ENCODE results near the gene ABLIM2.

The ABLIM2 gene

DNA sequence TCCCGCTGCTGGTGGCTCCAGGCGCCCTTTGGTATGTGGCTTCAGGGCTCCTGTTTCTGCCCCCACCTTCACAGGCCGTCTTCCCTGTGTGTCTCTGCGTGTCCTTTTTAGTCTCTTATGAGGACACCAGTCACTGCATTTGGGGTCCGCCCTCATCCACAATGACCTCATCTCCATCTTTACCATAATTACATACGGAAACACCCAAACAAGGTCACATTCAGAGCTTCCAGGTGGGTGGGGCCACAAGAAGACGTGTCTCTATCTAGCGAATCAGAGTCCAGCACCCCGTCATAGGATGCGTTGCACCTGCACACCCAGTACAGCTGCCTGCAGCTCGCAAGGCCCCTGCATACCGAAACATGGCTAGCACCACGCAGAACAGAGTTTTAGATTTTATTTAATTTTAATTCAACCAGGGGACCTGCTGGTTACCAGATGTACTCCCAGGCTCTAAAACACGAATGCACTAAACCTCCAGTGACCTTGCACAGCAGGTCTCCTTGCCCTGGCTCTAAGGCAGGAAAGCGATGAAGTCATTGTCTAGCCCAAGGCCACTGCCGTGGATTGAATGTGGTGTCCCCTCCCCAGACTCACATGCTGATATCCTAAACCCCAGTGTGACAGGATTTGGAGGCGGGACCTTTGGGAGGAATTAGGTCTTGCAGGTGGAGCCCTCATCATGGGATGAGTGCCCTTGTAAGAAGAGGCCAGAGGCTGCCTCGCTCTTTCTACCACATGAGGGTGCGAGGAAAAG lies 30.3 kb downstream of the ABLIM2 start:
- H3K27ac ChIP-seq = no peak overlapping the region
- no peak for TF ChIP-seq ZFX (IDR thresholded peaks at IDR 0.05)
- TF ChIP-seq, protein P1, sequence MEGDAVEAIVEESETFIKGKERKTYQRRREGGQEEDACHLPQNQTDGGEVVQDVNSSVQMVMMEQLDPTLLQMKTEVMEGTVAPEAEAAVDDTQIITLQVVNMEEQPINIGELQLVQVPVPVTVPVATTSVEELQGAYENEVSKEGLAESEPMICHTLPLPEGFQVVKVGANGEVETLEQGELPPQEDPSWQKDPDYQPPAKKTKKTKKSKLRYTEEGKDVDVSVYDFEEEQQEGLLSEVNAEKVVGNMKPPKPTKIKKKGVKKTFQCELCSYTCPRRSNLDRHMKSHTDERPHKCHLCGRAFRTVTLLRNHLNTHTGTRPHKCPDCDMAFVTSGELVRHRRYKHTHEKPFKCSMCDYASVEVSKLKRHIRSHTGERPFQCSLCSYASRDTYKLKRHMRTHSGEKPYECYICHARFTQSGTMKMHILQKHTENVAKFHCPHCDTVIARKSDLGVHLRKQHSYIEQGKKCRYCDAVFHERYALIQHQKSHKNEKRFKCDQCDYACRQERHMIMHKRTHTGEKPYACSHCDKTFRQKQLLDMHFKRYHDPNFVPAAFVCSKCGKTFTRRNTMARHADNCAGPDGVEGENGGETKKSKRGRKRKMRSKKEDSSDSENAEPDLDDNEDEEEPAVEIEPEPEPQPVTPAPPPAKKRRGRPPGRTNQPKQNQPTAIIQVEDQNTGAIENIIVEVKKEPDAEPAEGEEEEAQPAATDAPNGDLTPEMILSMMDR (conservative IDR thresholded peaks at IDR 0.05) = no peak

DNA sequence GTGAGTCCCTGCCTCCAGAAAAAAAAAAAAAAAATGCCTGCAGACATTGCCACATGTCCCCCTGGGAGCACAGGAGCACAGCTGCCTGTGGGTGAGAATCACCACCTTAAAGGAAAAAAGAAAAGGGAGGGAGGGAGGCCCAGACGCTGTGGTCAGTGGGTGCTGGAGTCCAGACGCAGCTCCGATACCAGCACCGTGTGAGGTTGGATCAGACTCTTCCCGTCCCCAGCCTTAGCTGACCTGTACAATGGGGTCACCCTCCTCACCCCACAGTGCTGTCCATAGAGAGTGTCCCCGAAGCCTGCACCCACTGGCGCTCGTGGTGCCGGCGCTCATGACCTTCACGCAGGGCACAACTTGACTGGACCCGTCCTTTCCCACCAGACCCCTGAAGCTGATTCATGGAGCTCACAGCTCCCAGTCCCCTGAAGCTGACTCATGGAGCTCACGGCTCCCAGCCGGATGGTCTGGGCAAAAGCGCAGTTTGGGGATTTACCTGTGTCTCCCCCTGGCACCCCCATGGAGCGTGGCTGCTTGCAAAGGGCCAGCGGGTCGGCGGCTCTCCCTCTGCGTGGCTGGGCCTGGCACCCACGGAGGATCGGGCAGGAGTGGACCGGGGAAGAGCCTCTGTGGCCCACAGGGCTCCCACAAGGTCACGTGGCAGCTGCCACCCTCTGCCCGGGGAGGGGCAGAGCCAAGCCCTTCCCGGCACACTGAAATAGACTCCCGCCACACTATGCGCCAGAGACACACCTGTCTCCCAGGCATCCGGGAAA lies 31.4 kb downstream of the ABLIM2 start:
- H3K27ac ChIP-seq = no peak overlapping the region
- TF ChIP-seq ZFX (IDR thresholded peaks at IDR 0.05) = no peak
- TF ChIP-seq, protein P1 (conservative IDR thresholded peaks at IDR 0.05) = no peak

DNA sequence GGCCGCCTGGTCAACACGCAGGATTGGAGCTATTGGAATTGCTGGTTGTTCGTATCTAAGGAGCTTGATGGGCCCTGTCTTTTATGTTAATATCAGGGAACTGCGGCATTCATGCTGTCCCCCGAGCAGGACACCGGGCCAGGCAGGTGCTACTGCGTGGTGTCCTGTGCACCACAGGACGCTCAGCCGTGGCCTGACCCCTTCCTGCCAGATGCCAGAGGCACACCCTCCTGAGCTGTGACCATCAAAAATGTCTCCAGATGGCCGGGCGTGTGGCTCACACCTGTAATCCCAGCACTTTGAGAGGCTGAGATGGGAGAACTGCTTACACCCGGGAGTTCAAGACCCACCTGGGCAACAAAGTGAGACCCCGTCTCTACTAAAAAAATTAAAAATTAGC lies 32.1 kb downstream of the ABLIM2 start:
- TF ChIP-seq ZFX (IDR thresholded peaks at IDR 0.05) = no peak
- TF ChIP-seq, protein P1 (conservative IDR thresholded peaks at IDR 0.05) = no peak

DNA sequence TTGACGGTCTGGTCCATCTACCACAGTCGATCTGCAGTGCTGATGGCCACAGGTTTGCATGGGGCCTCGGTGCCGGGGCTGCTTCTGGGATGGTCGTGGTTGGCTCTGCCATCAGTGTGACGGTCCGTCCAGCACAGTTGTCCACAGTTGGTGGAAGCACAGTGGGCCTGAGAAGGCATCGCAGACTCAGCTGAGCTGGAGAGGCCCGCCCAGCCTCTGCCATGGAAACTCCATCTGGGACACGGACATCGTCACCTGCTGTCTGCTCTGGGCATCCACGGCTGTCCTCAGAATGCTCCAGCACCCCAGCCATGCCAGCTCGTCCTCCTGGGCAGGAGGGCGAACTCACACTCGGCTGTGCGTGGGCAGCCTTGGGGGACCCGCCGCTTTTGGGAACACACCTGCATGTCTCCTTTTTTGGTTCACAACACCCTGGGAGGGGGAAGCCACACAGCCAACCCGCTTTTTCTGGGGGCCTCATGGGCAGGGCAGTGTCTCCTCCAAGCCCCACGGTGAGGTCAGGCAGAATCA lies 33.0 kb downstream of the ABLIM2 start:
- no peak for TF ChIP-seq ZFX (IDR thresholded peaks at IDR 0.05)
- TF ChIP-seq, protein P1 (conservative IDR thresholded peaks at IDR 0.05) = no peak
- H3K27ac ChIP-seq = no peak overlapping the region

More for the DNA sequence above, 32.1 kb downstream of the ABLIM2 start:
- no peak overlapping the region for H3K27ac ChIP-seq

DNA sequence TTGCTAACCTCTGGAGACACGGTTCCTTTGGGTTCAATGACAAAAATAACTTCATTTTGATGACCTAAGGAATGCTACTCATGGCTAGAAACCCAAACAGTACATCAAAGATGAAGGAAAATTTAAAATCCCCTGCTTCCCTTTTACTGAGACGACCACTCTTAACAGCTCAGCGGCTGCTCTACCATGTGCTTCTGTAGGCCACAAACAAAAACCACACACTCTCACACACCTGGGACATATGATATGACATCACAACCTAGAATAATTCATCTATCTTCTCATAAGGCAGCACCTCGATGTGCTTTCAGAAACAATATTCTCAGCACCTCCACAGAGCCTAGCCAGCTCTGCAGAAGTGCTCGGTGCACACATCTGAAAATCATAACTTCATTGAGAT lies 34.7 kb downstream of the ABLIM2 start:
- TF ChIP-seq, protein P1 (conservative IDR thresholded peaks at IDR 0.05) = no peak
- TF ChIP-seq ZFX (IDR thresholded peaks at IDR 0.05) = no peak
- no peak overlapping the region for H3K27ac ChIP-seq

DNA sequence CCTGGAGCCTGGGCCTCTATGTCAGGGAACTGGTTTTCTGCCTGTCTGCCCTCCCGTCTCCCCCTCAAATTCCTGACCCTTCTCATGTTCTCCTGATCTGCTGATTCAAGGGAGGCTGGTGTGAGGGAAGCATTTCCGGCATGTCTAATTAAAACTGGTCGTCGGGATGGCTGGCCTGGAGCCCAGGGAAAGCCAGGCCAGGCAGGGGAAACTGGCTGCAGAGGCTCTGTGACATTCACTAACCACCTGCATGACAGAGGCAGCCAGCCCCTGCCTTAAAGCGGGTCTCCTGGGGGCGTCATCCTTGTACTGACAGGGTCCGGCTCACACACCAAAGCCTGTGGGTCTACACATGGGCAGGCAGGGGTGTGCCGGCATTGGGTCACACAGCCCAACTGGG lies 35.2 kb downstream of the ABLIM2 start:
- H3K27ac ChIP-seq = no peak overlapping the region
- TF ChIP-seq, protein P1 (conservative IDR thresholded peaks at IDR 0.05) = no peak
- no peak for TF ChIP-seq ZFX (IDR thresholded peaks at IDR 0.05)

DNA sequence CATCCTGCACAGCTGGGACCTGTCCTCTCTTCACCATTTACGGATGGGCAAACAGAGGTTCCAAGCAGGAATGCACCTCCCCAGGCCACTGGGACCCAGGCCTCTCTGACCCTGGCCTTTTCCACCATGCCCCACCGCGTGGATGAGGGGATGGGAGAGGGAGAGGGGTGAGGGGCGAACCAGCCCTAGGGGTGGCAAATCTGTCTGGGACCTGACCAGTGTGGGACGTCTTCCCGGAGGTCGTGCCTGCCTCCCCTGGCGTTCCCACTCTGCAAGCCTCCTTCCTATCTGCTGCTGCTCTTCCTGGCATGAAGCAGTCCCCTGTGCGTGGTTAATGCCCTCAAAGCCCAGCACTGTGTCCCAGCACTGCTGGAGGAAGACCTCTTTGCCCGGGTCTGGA lies 35.9 kb downstream of the ABLIM2 start:
- no peak overlapping the region for H3K27ac ChIP-seq
- TF ChIP-seq, protein P1 (conservative IDR thresholded peaks at IDR 0.05) = no peak
- no peak for TF ChIP-seq ZFX (IDR thresholded peaks at IDR 0.05)

All from C4-2B (cell line).